ENCODE measurements around the gene WDR17. TPM values are rescaled to one million over a fixed set of nuclear protein-coding genes. Genes with fewer than 3 reads are reported as not detected.

WDR17 gene
- total RNA-seq, 4 donors from 2014 or later = 0.11 to 2.4 (median 1.3) TPM; not detected in 1

DNA sequence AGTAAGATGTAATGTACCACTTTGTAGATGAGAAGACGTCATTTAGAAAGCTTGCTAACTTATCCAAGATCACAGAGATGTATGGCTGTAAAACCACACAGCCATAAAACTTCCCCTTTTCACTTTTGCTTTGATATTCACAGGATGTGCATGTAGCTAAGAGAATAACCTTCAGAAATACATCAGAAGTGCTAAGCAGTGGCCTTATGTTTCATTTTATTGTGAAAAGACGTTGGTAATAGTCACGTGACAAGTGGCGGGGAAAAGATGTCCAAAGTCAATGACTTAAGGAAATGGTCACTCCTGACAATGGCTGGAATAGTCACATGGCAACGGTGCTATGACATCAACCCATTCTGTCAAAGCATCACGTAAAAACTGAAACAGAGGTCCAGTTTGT lies 12.9 kb upstream of the WDR17 start:
- no peak overlapping the region for H3K4me3 ChIP-seq
- 38 to 40% methylated on average over 6 of the region's 6 CpGs for WGBS, 2 donors
- intact Hi-C loops (cut with DNase I) = no loop called here

DNA sequence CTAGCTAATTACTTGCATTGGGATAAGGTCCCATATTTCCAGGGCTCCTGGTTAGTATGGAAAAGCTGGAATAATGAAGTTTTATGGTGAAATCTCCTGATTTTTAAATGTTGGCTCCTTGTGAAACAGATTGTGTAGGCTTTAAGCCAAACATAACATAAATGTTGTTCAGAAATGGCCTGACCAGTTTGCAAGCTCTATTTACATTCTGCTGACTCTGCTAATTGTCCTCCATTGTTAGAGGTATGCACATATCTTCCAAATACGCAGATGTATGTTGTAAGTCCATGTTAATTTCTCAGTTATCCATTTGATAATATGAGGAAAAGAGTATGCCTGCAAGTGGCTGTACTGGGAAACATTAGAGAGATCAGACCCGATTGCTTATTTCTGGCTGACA lies 11.9 kb upstream of the WDR17 start:
- H3K9me3 ChIP-seq = no peaks in the 10 kb centered on the region
- intact Hi-C loops (cut with DNase I) = no loop called here

More for the DNA sequence above, 12.9 kb upstream of the WDR17 start:
- H3K27ac ChIP-seq = no peak overlapping the region
- no peaks in the 10 kb centered on the region for H3K9me3 ChIP-seq
- H3K36me3 ChIP-seq = no peaks in the 10 kb centered on the region
- no peak for DNase-seq
- H3K4me1 ChIP-seq = no peaks in the 10 kb centered on the region
- TF ChIP-seq, protein P1, sequence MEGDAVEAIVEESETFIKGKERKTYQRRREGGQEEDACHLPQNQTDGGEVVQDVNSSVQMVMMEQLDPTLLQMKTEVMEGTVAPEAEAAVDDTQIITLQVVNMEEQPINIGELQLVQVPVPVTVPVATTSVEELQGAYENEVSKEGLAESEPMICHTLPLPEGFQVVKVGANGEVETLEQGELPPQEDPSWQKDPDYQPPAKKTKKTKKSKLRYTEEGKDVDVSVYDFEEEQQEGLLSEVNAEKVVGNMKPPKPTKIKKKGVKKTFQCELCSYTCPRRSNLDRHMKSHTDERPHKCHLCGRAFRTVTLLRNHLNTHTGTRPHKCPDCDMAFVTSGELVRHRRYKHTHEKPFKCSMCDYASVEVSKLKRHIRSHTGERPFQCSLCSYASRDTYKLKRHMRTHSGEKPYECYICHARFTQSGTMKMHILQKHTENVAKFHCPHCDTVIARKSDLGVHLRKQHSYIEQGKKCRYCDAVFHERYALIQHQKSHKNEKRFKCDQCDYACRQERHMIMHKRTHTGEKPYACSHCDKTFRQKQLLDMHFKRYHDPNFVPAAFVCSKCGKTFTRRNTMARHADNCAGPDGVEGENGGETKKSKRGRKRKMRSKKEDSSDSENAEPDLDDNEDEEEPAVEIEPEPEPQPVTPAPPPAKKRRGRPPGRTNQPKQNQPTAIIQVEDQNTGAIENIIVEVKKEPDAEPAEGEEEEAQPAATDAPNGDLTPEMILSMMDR (IDR thresholded peaks at IDR 0.05) = no peak
- TF ChIP-seq POLR2A (IDR thresholded peaks at IDR 0.05) = no peak
- no peaks in the 10 kb centered on the region for H3K27me3 ChIP-seq

DNA sequence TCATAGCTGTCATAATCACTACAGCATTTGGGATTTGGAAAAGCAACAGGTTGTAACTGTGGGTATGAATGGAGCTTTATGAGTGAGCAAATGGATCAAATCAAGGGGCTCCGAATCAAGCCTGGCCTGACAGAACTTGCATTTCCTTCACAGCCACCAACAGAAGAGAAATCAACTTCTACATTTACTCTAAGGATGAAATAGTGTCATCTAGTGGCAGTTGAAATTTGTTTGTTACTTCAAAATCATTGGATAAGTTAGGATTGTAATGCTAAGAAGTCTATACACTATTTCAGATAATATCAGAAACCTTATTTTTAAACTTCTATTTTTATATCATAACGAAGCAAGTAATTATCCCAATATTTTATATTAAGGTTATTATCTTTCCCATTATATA lies 10.7 kb upstream of the WDR17 start:
- intact Hi-C loops (cut with DNase I) = no loop called here
- Histone ChIP-seq H3K27ac (no peak overlapping the region), H3K36me3 (no peaks in the 10 kb centered on the region), H3K27me3 (no peaks in the 10 kb centered on the region), H3K4me1 (no peaks in the 10 kb centered on the region), H3K9me3 (no peaks in the 10 kb centered on the region), H3K4me3 (no peak overlapping the region)
- no peak for DNase-seq
- WGBS, 2 donors = 40 to 69% methylated on average over 2 of the region's 2 CpGs
- no peak for TF ChIP-seq POLR2A (IDR thresholded peaks at IDR 0.05)
- TF ChIP-seq, protein P1 (IDR thresholded peaks at IDR 0.05) = no peak

More for the DNA sequence above, 11.9 kb upstream of the WDR17 start:
- DNase-seq = no peak
- Histone ChIP-seq H3K4me1 (no peaks in the 10 kb centered on the region), H3K4me3 (no peak overlapping the region), H3K27ac (no peak overlapping the region), H3K27me3 (no peaks in the 10 kb centered on the region), H3K36me3 (no peaks in the 10 kb centered on the region)
- WGBS, 2 donors = 75 to 77% methylated on average over 2 of the region's 2 CpGs
- TF ChIP-seq, protein P1 (IDR thresholded peaks at IDR 0.05) = no peak
- TF ChIP-seq POLR2A (IDR thresholded peaks at IDR 0.05) = no peak

DNA sequence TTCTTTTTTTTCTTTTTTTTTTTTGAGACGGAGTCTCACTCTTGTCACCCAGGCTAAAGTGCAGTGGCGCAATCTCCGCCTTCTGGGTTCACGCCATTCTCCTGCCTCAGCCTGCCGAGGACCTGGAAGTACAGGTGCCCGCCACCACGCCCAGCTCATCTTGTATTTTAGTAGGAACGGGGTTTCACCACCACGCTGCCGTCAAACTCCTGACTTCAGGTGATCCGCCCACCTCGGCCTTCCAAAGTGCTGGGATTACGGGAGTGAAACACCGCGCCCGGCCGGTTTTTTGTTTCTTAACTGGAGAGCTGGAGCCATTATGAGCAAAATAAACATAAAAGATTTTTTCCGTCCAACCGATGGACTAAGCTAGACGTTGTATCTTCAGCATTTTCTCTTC lies 1.9 kb upstream of the WDR17 start:
- 77 to 88% methylated on average over 18 to 20 of the region's 20 CpGs for WGBS, 2 donors
- no peak overlapping the region for H3K4me3 ChIP-seq
- no peak for DNase-seq
- TF ChIP-seq POLR2A (IDR thresholded peaks at IDR 0.05) = no peak
- TF ChIP-seq, protein P1 (IDR thresholded peaks at IDR 0.05) = no peak
- intact Hi-C loops (cut with DNase I) = no loop called here
- no peaks in the 10 kb centered on the region for H3K27me3 ChIP-seq
- no peaks in the 10 kb centered on the region for H3K36me3 ChIP-seq
- no peaks in the 10 kb centered on the region for H3K9me3 ChIP-seq
- H3K27ac ChIP-seq = no peak overlapping the region
- H3K4me1 ChIP-seq = peaks cover 5 to 16% (median 5%) of the 10 kb centered on the region in 3 donors

DNA sequence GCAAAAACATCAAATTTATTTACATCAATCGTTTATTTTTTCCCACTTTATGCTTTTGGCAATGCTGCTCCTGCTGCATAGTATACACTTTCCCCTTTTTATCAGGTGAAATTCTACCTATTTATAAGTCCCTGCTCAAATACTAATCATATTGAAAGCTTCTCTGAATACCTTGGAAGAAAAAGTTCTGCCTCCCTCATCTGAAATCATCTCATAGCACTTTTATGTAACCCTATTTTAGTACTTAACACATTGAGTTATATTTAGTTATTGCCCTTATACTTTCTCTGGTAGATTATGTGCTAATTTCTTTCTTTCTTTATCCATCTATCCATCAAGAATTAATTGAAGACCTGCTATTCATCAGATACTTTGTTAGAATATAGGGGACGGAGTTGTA lies 1.1 kb upstream of the WDR17 start:
- TF ChIP-seq, protein P1 (IDR thresholded peaks at IDR 0.05) = no peak
- no peak for TF ChIP-seq POLR2A (IDR thresholded peaks at IDR 0.05)
- intact Hi-C loops (cut with DNase I) = no loop called here
- Histone ChIP-seq H3K27me3 (no peaks in the 10 kb centered on the region), H3K36me3 (no peaks in the 10 kb centered on the region), H3K4me3 (no peak overlapping the region), H3K4me1 (peaks cover 5 to 16% (median 5%) of the 10 kb centered on the region in 3 donors), H3K9me3 (no peaks in the 10 kb centered on the region), H3K27ac (no peak overlapping the region)
- WGBS, 2 donors = 89% methylated on average over 2 of the region's 2 CpGs
- DNase-seq = no peak
